ENCODE measurements around the gene L1TD1.
"Not testable (repeated sequence)": the region's sequence is repeated elsewhere in the genome, so short reads cannot be mapped to it uniquely, and the experiment has no call there.

Gene L1TD1

GRCh38 chr1:62194651-62195544 lies at the start of gene L1TD1:
Gene L1TD1 (plus strand): TSS chr1:62194849. CDS start chr1:62206629, 11,780 bp downstream.
- DNase-seq (ENCODE audit: low spot score), result no peak

- peak; percentile 14 for DNase-seq (ENCODE audit: low spot score)
These were observed 34.7 kb upstream of the L1TD1 start for GRCh38 chr1:62159940-62160348.

- no peak for DNase-seq (ENCODE audit: low spot score)
These were observed 32.9 kb upstream of the L1TD1 start for GRCh38 chr1:62161711-62162110.

GRCh38 chr1:62170380-62170779 lies 24.3 kb upstream of the L1TD1 start:
- DNase-seq (ENCODE audit: low spot score), result not testable (repeated sequence)

GRCh38 chr1:62175568-62176179 lies 19.0 kb upstream of the L1TD1 start:
- peak; percentile 70 for DNase-seq (ENCODE audit: low spot score)

- no peak for DNase-seq (ENCODE audit: low spot score)
These were observed 17.9 kb upstream of the L1TD1 start for GRCh38 chr1:62176597-62177312.

GRCh38 chr1:62177621-62178020 lies 17.0 kb upstream of the L1TD1 start:
- no peak for DNase-seq (ENCODE audit: low spot score)

- DNase-seq (ENCODE audit: low spot score), result no peak
These were observed 16.3 kb upstream of the L1TD1 start for GRCh38 chr1:62178372-62178771.

GRCh38 chr1:62180054-62180453 lies 14.6 kb upstream of the L1TD1 start:
- DNase-seq (ENCODE audit: low spot score), result not testable (repeated sequence)

- DNase-seq (ENCODE audit: low spot score), result no peak
These were observed 14.0 kb upstream of the L1TD1 start for GRCh38 chr1:62180639-62181038.

- no peak for DNase-seq (ENCODE audit: low spot score)
These were observed 13.1 kb upstream of the L1TD1 start for GRCh38 chr1:62181532-62181931.

GRCh38 chr1:62182157-62182556 lies 12.5 kb upstream of the L1TD1 start:
- DNase-seq (ENCODE audit: low spot score), result not testable (repeated sequence)

- not testable (repeated sequence) for DNase-seq (ENCODE audit: low spot score)
These were observed 11.3 kb upstream of the L1TD1 start for GRCh38 chr1:62183164-62184020.

GRCh38 chr1:62184336-62184735 lies 10.3 kb upstream of the L1TD1 start:
- DNase-seq (ENCODE audit: low spot score), result no peak

GRCh38 chr1:62185233-62185632 lies 9.4 kb upstream of the L1TD1 start:
- DNase-seq (ENCODE audit: low spot score), result not testable (repeated sequence)

- DNase-seq (ENCODE audit: low spot score), result no peak
These were observed 9.0 kb upstream of the L1TD1 start for GRCh38 chr1:62185677-62186076.

- no peak for DNase-seq (ENCODE audit: low spot score)
These were observed 7.1 kb upstream of the L1TD1 start for GRCh38 chr1:62187548-62187947.

- DNase-seq (ENCODE audit: low spot score), result no peak
These were observed 6.5 kb upstream of the L1TD1 start for GRCh38 chr1:62188111-62188510.

- no peak for DNase-seq (ENCODE audit: low spot score)
These were observed 1.5 kb downstream of the L1TD1 start for GRCh38 chr1:62196086-62196690.

GRCh38 chr1:62198069-62198780 lies 3.6 kb downstream of the L1TD1 start:
- DNase-seq (ENCODE audit: low spot score), result no peak

- DNase-seq (ENCODE audit: low spot score), result no peak
These were observed 4.1 kb downstream of the L1TD1 start for GRCh38 chr1:62198781-62199125.

Measured in NAMALWA (cell line).